Pancreas (tissue), 10 donors: ENCODE data around the gene MED8. TPM values are rescaled to one million over a fixed set of nuclear protein-coding genes. Genes with fewer than 3 reads are reported as not detected.

Experiments used
- ATAC-seq, 4 donors: fragments of 200-7000 bp; cut with Tn5 transposase; one replicate each; pipeline versions ENCODE4 v1.8.0 to v1.9.1; 2020; ENCODE audit warnings: mild to moderate bottlenecking in 4 of 4, moderate library complexity in 4 of 4
- DNase-seq, 6 donors: peaks; one replicate each; pipeline ENCODE4 v3.0.0-alpha.2; 2020
- FAIRE-seq: peaks from 2 replicates; lab custom pipeline; 2012; peaks lifted over from hg19 to GRCh38; lab: Jason Lieb, UNC
- H3K27ac ChIP-seq, 4 donors: fragments of 200-600 bp; sonication (generic); 1 replicate in 3 of 4; 2 replicates in 1 of 4; pipeline versions ENCODE4 v1.5.0 to v1.8.0; 2020
- H3K27me3 ChIP-seq, 4 donors: fragments of 200-600 bp; one replicate each; pipeline ENCODE4 v1.8.0; 2021
- H3K36me3 ChIP-seq, 3 donors: fragments of 200-600 bp; sonication (generic) in 1 of 3; one replicate each; pipeline versions ENCODE4 v1.5.0 to v1.8.0; 2020 to 2021
- H3K4me1 ChIP-seq, 3 donors: fragments of 200-600 bp; one replicate each; pipeline ENCODE4 v1.8.0; 2021
- H3K4me3 ChIP-seq, 4 donors: fragments of 200-600 bp; sonication (generic) in 2 of 4; one replicate each; pipeline versions ENCODE4 v1.5.0 to v1.8.0; 2020 to 2021
- H3K9me3 ChIP-seq, 4 donors: fragments of 200-600 bp; one replicate each; pipeline ENCODE4 v1.8.0; 2021
- CTCF ChIP-seq, 4 donors: fragments of 200-600 bp; sonication (generic) in 3 of 4; IDR thresholded peaks; one replicate each; pipeline versions ENCODE4 v1.5.0 to v1.8.0; 2021; ENCODE audit warnings: antibody characterized with exemption in 4 of 4
- WGBS, 2 donors: extraction: QIAGEN DNeasy Blood & Tissue Kit; methylation state at CpG; one replicate each; pipeline ENCODE4 v1.1.7; 2013; 5-methylcytosine and 5-hydroxymethylcytosine counted together
- intact Hi-C, 3 donors: fragments of 100-400 bp; cut with DNase I; formaldehyde crosslinking; loops; one replicate each; pipeline versions ENCODE4 v1.11.1 to v1.14.2; 2022
- polyA plus RNA-seq, 2 donors: library from polyadenylated mRNA; stranded (reverse); fragments of 200-250 nt; gene quantifications; one replicate each; pipeline ENCODE4 v1.2.3, GENCODE V29; 2013
- total RNA-seq, 6 donors: library from RNA; stranded (reverse); fragmentation: NEBNext Ultra II Directional in 4 of 6; extraction: Animal tissue kit (Norgen Biotek cat#: 25700) in 4 of 6; gene quantifications; one replicate each; pipeline versions ENCODE4 v1.2.1 to v1.2.4, GENCODE V29; 2021 to 2023
- donor health status: healthy with polysubstance abuse.
- donor health status: DM: no; HTN: no; CAD: no; lungs with moderate emphysema.
- donor health status: DM: no; HTN: no; CAD: no.
- donor health status: control.
- donor health status: control.
- donor health status: Bipolar disorder and iron deficiency.
- donor health status: DM: yes; HTN: yes; CAD: no.
- donor health status: DM: no; HTN: no; CAD: no.
- donor health status: DM: no; HTN: no; CAD: no.
- donor health status: DM: yes; HTN: yes; CAD: no.

MED8 gene
- total and polyA plus RNA-seq, 8 donors, result 13.5 to 24.8 (median 16.6) TPM

GRCh38 chr1:43354936-43355335, 34.7 kb downstream of the MED8 start:
- Histone ChIP-seq H3K4me3 (no peak overlapping the region), H3K27ac (no peak overlapping the region), H3K36me3 (no peaks in the 10 kb centered on the region), H3K27me3 (no peaks in the 10 kb centered on the region), H3K9me3 (no peaks in the 10 kb centered on the region), H3K4me1 (peaks cover 0 to 8% (median 0%) of the 10 kb centered on the region in 3 donors)
- intact Hi-C loops, result no loop called here
- TF ChIP-seq CTCF (IDR thresholded peaks at IDR 0.05), result no peak
- DNase-seq (no peak), ATAC-seq (no peak), FAIRE-seq (no peak)
- 90 to 97% methylated on average over 2 of the region's 2 CpGs for WGBS, 2 donors

- intact Hi-C loops, result no loop called here
- FAIRE-seq, result no peak
- no peaks in the 10 kb centered on the region for H3K36me3 ChIP-seq
Measured at GRCh38 chr1:43354471-43354870, 35.1 kb downstream of the MED8 start.

GRCh38 chr1:43352881-43353280, 36.7 kb downstream of the MED8 start:
- no peaks in the 10 kb centered on the region for H3K36me3 ChIP-seq
- FAIRE-seq (no peak), DNase-seq (no peak), ATAC-seq (no peak)
- intact Hi-C loops, result no loop called here
- H3K27ac ChIP-seq, result no peak overlapping the region
- no peaks in the 10 kb centered on the region for H3K9me3 ChIP-seq
- WGBS, 2 donors, result 78 to 84% methylated on average over 3 of the region's 3 CpGs
- H3K27me3 ChIP-seq, result no peaks in the 10 kb centered on the region
- H3K4me1 ChIP-seq, result peaks cover 0 to 13% (median 0%) of the 10 kb centered on the region in 3 donors
- no peak overlapping the region for H3K4me3 ChIP-seq
- TF ChIP-seq CTCF (IDR thresholded peaks at IDR 0.05), result no peak

More at GRCh38 chr1:43354471-43354870, 35.1 kb downstream of the MED8 start:
- no peak overlapping the region for H3K4me3 ChIP-seq
- H3K27me3 ChIP-seq, result no peaks in the 10 kb centered on the region
- H3K9me3 ChIP-seq, result no peaks in the 10 kb centered on the region
- ATAC-seq, result no peak
- WGBS, 2 donors, result 88% methylated on average over 2 of the region's 2 CpGs
- DNase-seq, result no peak
- H3K27ac ChIP-seq, result no peak overlapping the region
- H3K4me1 ChIP-seq, result peaks cover 0 to 11% (median 0%) of the 10 kb centered on the region in 3 donors
- no peak for TF ChIP-seq CTCF (IDR thresholded peaks at IDR 0.05)

- ATAC-seq (no peak), FAIRE-seq (no peak), DNase-seq (no peak)
- Histone ChIP-seq H3K9me3 (no peaks in the 10 kb centered on the region), H3K36me3 (no peaks in the 10 kb centered on the region), H3K27me3 (no peaks in the 10 kb centered on the region), H3K4me1 (peaks cover 0 to 10% (median 0%) of the 10 kb centered on the region in 3 donors), H3K27ac (no peak overlapping the region), H3K4me3 (no peak overlapping the region)
- intact Hi-C loops, result no loop called here
- WGBS, 2 donors, result 89 to 92% methylated on average over 2 of the region's 2 CpGs
- no peak for TF ChIP-seq CTCF (IDR thresholded peaks at IDR 0.05)
Measured at GRCh38 chr1:43352351-43352705, 37.3 kb downstream of the MED8 start.

GRCh38 chr1:43351421-43352350, 37.9 kb downstream of the MED8 start:
- WGBS, 2 donors, result 85 to 92% methylated on average over 10 of the region's 10 CpGs
- intact Hi-C loops, result no loop called here
- FAIRE-seq (no peak), ATAC-seq (no peak), DNase-seq (no peak)
- Histone ChIP-seq H3K4me3 (no peak overlapping the region), H3K27ac (no peak overlapping the region), H3K4me1 (peaks cover 0 to 10% (median 0%) of the 10 kb centered on the region in 3 donors), H3K36me3 (no peaks in the 10 kb centered on the region), H3K27me3 (no peaks in the 10 kb centered on the region), H3K9me3 (no peaks in the 10 kb centered on the region)
- no peak for TF ChIP-seq CTCF (IDR thresholded peaks at IDR 0.05)
